GM12878 (cell line): ENCODE measurements around the gene E2F2. TPM values are rescaled to one million over a fixed set of nuclear protein-coding genes. Genes with fewer than 3 reads are reported as not detected.

Source experiments
- ATAC-seq: fragments of 200-7000 bp; cut with Tn5 transposase; 3 replicates; pipeline ENCODE4 v1.9.1; 2020; ENCODE audit warnings: mild to moderate bottlenecking, moderate library complexity
- BruUV-seq: library from RNA; stranded (reverse); fragments of 400-500 nt; replicated peaks from 2 replicates; lab custom pipeline; 2021; lab: Mats Ljungman, UMichigan
- CTCF ChIA-PET: fragments of 300-600 bp; sonication (Branson Sonifier 250); formaldehyde crosslinking; extraction: SDS; loops from one replicate; lab custom pipeline; 2021; ENCODE audit warnings: inconsistent platforms; lab: Yijun Ruan, JAX
- POLR2A ChIA-PET: fragments of 350-600 bp; formaldehyde crosslinking; extraction: SDS; loops from one replicate; lab custom pipeline; 2021; ENCODE audit warnings: inconsistent platforms; lab: Charles Lee
- RAD21 ChIA-PET: fragments of 300-600 bp; sonication (Branson Sonifier 250); formaldehyde crosslinking; loops from one replicate; lab custom pipeline; 2023; ENCODE audit warnings: antibody characterized with exemption; ENCODE audit not compliant: unreplicated experiment; lab: Charles Lee
- SMC1A ChIA-PET: fragments of 300-600 bp; sonication (Branson Sonifier 250); formaldehyde crosslinking; loops from one replicate; lab custom pipeline; 2023; ENCODE audit not compliant: unreplicated experiment, uncharacterized antibody; lab: Charles Lee
- DNase-seq: peaks from one replicate; pipeline ENCODE4 v3.0.0-alpha.2; 2011; ENCODE audit warnings: low read depth, low spot score
- FAIRE-seq: peaks from 3 replicates; lab custom pipeline; 2011; peaks lifted over from hg19 to GRCh38; lab: Jason Lieb, UNC
- H2AFZ ChIP-seq: 2 replicates; pipeline ENCODE4 v1.6.0; 2011; ENCODE audit warnings: low read depth, low read length, control low read depth; ENCODE audit not compliant: control insufficient read depth
- H3K27ac ChIP-seq: 2 replicates; pipeline ENCODE4 v1.5.1; 2011; ENCODE audit warnings: control low read depth; ENCODE audit not compliant: control insufficient read depth, insufficient read depth
- H3K27me3 ChIP-seq, 2 experiments: replicated peaks in 1 of 2; 2 replicates each; pipeline versions ENCODE4 v1.6.0 to v1.6.1; 2011; ENCODE audit warnings: low read length in 1 of 2; ENCODE audit not compliant: control insufficient read depth in 2 of 2, insufficient read depth in 2 of 2
- H3K36me3 ChIP-seq, 2 experiments: 2 replicates each; pipeline ENCODE4 v1.5.1; 2011; ENCODE audit warnings: low read length in 1 of 2; ENCODE audit not compliant: control insufficient read depth in 2 of 2, insufficient read depth in 2 of 2
- H3K4me1 ChIP-seq: 2 replicates; pipeline ENCODE4 v1.6.1; 2011; ENCODE audit warnings: mild to moderate bottlenecking, low read length, moderate library complexity, mixed read lengths; ENCODE audit not compliant: control insufficient read depth, insufficient read depth
- H3K4me2 ChIP-seq: 2 replicates; pipeline ENCODE4 v1.6.0; 2011; ENCODE audit warnings: control low read depth; ENCODE audit not compliant: control insufficient read depth, insufficient read depth
- H3K4me3 ChIP-seq: fragments of 200-600 bp; sonication (generic); 2 replicates; pipeline ENCODE4 v1.5.1; 2016
- H3K79me2 ChIP-seq: 2 replicates; pipeline ENCODE4 v1.6.0; 2011; ENCODE audit warnings: low read length; ENCODE audit not compliant: control insufficient read depth, insufficient read depth
- H3K9ac ChIP-seq: 2 replicates; pipeline ENCODE4 v1.8.0; 2011; ENCODE audit warnings: low read length, control low read depth, mixed read lengths; ENCODE audit not compliant: control insufficient read depth, insufficient read depth
- H3K9me3 ChIP-seq: replicated peaks from 3 replicates; pipeline ENCODE4 v1.5.1; 2011; ENCODE audit warnings: mild to moderate bottlenecking, low read length; ENCODE audit not compliant: control insufficient read depth, insufficient read depth
- H4K20me1 ChIP-seq: 2 replicates; pipeline ENCODE4 v1.6.0; 2011; ENCODE audit not compliant: control insufficient read depth, insufficient read depth
- BACH1 ChIP-seq: fragments of 450-650 bp; IDR thresholded peaks from 2 replicates; pipeline ENCODE4 v1.6.1; 2017; ENCODE audit warnings: mild to moderate bottlenecking, borderline replicate concordance
- BMI1 ChIP-seq: fragments of 450-650 bp; IDR thresholded peaks from 2 replicates; pipeline ENCODE4 v1.6.1; 2016; ENCODE audit warnings: mild to moderate bottlenecking, moderate library complexity, borderline replicate concordance
- BRCA1 ChIP-seq: IDR thresholded peaks from 2 replicates; pipeline ENCODE4 v1.6.1; 2011; ENCODE audit warnings: low read depth, low read length, improper control_type of control experiment
- CBFB ChIP-seq: IDR thresholded peaks from 2 replicates; pipeline ENCODE4 v1.6.1; 2016; ENCODE audit warnings: antibody characterized with exemption, low read depth
- HDAC2 ChIP-seq: fragments of 200-600 bp; sonication (generic); IDR thresholded peaks from 2 replicates; pipeline ENCODE4 v1.6.1; 2017
- HSF1 ChIP-seq: fragments of 150-350 bp; IDR thresholded peaks from 2 replicates; pipeline ENCODE4 v1.6.1; 2014; ENCODE audit warnings: mild to moderate bottlenecking, low read depth, low read length
- IRF4 ChIP-seq: IDR thresholded peaks from 2 replicates; pipeline ENCODE4 v1.6.1; 2011; ENCODE audit warnings: low read depth, low read length
- JUNB ChIP-seq: IDR thresholded peaks from 2 replicates; pipeline ENCODE4 v1.6.1; 2016; ENCODE audit warnings: antibody characterized with exemption, mild to moderate bottlenecking
- MEF2A ChIP-seq: IDR thresholded peaks from 2 replicates; pipeline ENCODE4 v1.6.1; 2011; ENCODE audit warnings: low read depth, mild to moderate bottlenecking, low read length, moderate library complexity; ENCODE audit not compliant: insufficient read depth
- NFYA ChIP-seq: IDR thresholded peaks from 2 replicates; pipeline ENCODE4 v1.6.1; 2011; ENCODE audit warnings: low read depth, mild to moderate bottlenecking, low read length, improper control_type of control experiment, borderline replicate concordance
- NR2C2 ChIP-seq: IDR thresholded peaks from 2 replicates; pipeline ENCODE4 v1.6.1; 2011; ENCODE audit warnings: borderline replicate concordance, low read depth; ENCODE audit not compliant: control insufficient read depth, insufficient read length
- NRF1 ChIP-seq: conservative IDR thresholded peaks from 2 replicates; pipeline ENCODE4 v1.6.1; 2011; ENCODE audit warnings: mild to moderate bottlenecking, low read depth, low read length, improper control_type of control experiment
- PAX5 ChIP-seq: IDR thresholded peaks from 2 replicates; pipeline ENCODE4 v1.6.1; 2011; ENCODE audit warnings: low read depth, low read length, borderline replicate concordance
- PAX8 ChIP-seq: fragments of 450-650 bp; IDR thresholded peaks from 2 replicates; pipeline ENCODE4 v1.6.1; 2017; ENCODE audit warnings: mild to moderate bottlenecking, moderate library complexity
- POLR2A ChIP-seq: IDR thresholded peaks from 2 replicates; pipeline ENCODE4 v1.6.1; 2011; ENCODE audit warnings: low read depth, mild to moderate bottlenecking, low read length
- POLR2AphosphoS5 ChIP-seq: IDR thresholded peaks from 2 replicates; pipeline ENCODE4 v1.6.1; 2011; ENCODE audit warnings: mild to moderate bottlenecking, low read length, inconsistent platforms
- SPI1 ChIP-seq: IDR thresholded peaks from 2 replicates; pipeline ENCODE4 v1.6.1; 2011; ENCODE audit warnings: low read depth, mild to moderate bottlenecking, low read length, moderate library complexity, borderline replicate concordance; ENCODE audit not compliant: insufficient read depth
- ZNF24 ChIP-seq: fragments of 450-650 bp; IDR thresholded peaks from 2 replicates; pipeline ENCODE4 v1.6.1; 2017; ENCODE audit warnings: antibody characterized with exemption, mild to moderate bottlenecking
- ZNF274 ChIP-seq: IDR thresholded peaks from one replicate; pipeline ENCODE4 v1.8.0; 2011; ENCODE audit not compliant: insufficient read length, insufficient read depth
- ZZZ3 ChIP-seq: IDR thresholded peaks from 2 replicates; pipeline ENCODE4 v1.6.1; 2011; ENCODE audit warnings: low read depth; ENCODE audit not compliant: control insufficient read depth, insufficient read length
- WGBS: methylation state at CpG from one replicate; pipeline ENCODE4 v1.1.6; 2016; ENCODE audit warnings: low lambda C conversion rate; ENCODE audit not compliant: insufficient replicate concordance, insufficient coverage; ENCODE audit errors: missing lambda C conversion rate; 5-methylcytosine and 5-hydroxymethylcytosine counted together
- in situ Hi-C: fragments of 300-500 bp; cut with MboI; formaldehyde crosslinking; loops from 9 replicates; pipeline ENCODE4 v1.14.3; 2018; ENCODE audit warnings: mixed read lengths
- intact Hi-C: fragments of 100-400 bp; cut with micrococcal nuclease; formaldehyde crosslinking; loops from one replicate; pipeline ENCODE4 v1.14.2; 2022; ENCODE audit not compliant: unreplicated experiment
- polyA plus RNA-seq, 11 experiments: library from polyadenylated mRNA; depleted of rRNA in 4 of 11; unstranded in 6 of 11; stranded (reverse) in 5 of 11; fragments of >200 nt; fragmentation: Nextera tagmentation in 4 of 11; fragmentation: Illumina TruSeq in 1 of 11; extraction: Ambion mirVana in 4 of 11; extraction: Trizol in 1 of 11; gene quantifications; 1 replicate in 1 of 11; 2 replicates in 10 of 11; pipeline versions ENCODE4 v1.2.1 to v1.2.3, GENCODE V29; 2011 to 2016; ENCODE audit warnings: inconsistent platforms in 2 of 11, missing spikeins in 2 of 11, low read depth in 1 of 11
- total RNA-seq, 4 experiments: library from RNA; depleted of rRNA in 3 of 4; stranded (reverse); fragments of >200 nt in 3 of 4; fragmentation: Illumina TruSeq in 1 of 4; extraction: Trizol in 1 of 4; gene quantifications; 2 replicates each; pipeline versions ENCODE4 v1.2.1 to v1.2.3, GENCODE V29; 2013 to 2021
- TF ChIP-seq, protein P1 (sequence below): IDR thresholded peaks from 2 replicates; pipeline ENCODE4 v1.6.1; 2012; ENCODE audit warnings: low read depth, low read length, improper control_type of control experiment
- TF ChIP-seq, protein P2 (sequence below): IDR thresholded peaks from 2 replicates; pipeline ENCODE4 v1.6.1; 2011; ENCODE audit warnings: low read depth, mild to moderate bottlenecking, low read length, moderate library complexity, borderline replicate concordance; ENCODE audit errors: extremely low read depth

E2F2 gene
- total and polyA plus RNA-seq, 10 of the 15 experiments (the other 5 are each of a cell fraction or from before 2014, with no cell fraction given), result 3.8 to 27.2 (median 14.6) TPM

GRCh38 chr1:23556635-23557470 is 25.8 kb upstream of the E2F2 start:
- in situ Hi-C loops, result no loop called here
- Histone ChIP-seq H3K4me3 (peak overlapping the region; percentile 96), H3K36me3 (no peaks in the 10 kb centered on the region), H4K20me1 (no peaks in the 10 kb centered on the region), H3K9me3 (no peaks in the 10 kb centered on the region), H3K9ac (peak overlapping the region; percentile 30; the same call in 1 of the 2 replicates), H3K4me1 (peaks cover 46% of the 10 kb centered on the region), H3K79me2 (peaks cover 19% of the 10 kb centered on the region), H3K4me2 (peak overlapping the region; percentile 57; the same call in 1 of the 2 replicates), H2AFZ (no peak overlapping the region), H3K27ac (peak overlapping the region; percentile 90), H3K27me3 (no peaks in the 10 kb centered on the region)
- 43% methylated on average over 4 of the region's 4 CpGs for WGBS
- ChIA-PET RAD21 (interaction anchor here (0.9 to 21.6 kb wide), 10 partner anchors 8 to 79 kb away, joined by 3 to 561 read pairs (median 14); no protein-coding TSS in a partner anchor), CTCF (interaction anchor here (1.0 to 24.4 kb wide), 12 partner anchors 12 to 195 kb away, joined by 3 to 959 read pairs (median 9); no protein-coding TSS in a partner anchor), POLR2A (interaction anchor here (0.6 to 9.2 kb wide), 12 partner anchors 8 to 182 kb away, joined by 3 to 206 read pairs (median 18); no protein-coding TSS in a partner anchor), SMC1A (interaction anchor here (0.7 to 17.8 kb wide), 15 partner anchors 11 to 165 kb away, joined by 3 to 584 read pairs (median 19); no protein-coding TSS in a partner anchor)
- ATAC-seq (no peak), FAIRE-seq (no peak), DNase-seq (no peak)
- no TSS peak for BruUV-seq
- intact Hi-C loops, result loop anchor here (5.0 kb wide), 1 partner anchor 35 kb away; no protein-coding TSS in a partner anchor
- TF ChIP-seq PAX8 (no peak), SPI1 (peak; percentile 72), ZNF274 (no peak), JUNB (no peak), NFYA (no peak), HSF1 (no peak), NR2C2 (no peak), BACH1 (0 out of 2 replicates have a peak, but pooled peaks have one; percentile 10), HDAC2 (no peak), ZZZ3 (no peak), BRCA1 (no peak), NRF1 (no peak), POLR2AphosphoS5 (0 out of 2 replicates have a peak, but pooled peaks have one; percentile 47), POLR2A (peak; percentile 69), ZNF24 (no peak), BMI1 (no peak), IRF4 (no peak), CBFB (0 out of 2 replicates have a peak, but pooled peaks have one; percentile 19), PAX5 (no peak; the same call in 1 of the 2 replicates), MEF2A (no peak)
- TF ChIP-seq, protein P1, sequence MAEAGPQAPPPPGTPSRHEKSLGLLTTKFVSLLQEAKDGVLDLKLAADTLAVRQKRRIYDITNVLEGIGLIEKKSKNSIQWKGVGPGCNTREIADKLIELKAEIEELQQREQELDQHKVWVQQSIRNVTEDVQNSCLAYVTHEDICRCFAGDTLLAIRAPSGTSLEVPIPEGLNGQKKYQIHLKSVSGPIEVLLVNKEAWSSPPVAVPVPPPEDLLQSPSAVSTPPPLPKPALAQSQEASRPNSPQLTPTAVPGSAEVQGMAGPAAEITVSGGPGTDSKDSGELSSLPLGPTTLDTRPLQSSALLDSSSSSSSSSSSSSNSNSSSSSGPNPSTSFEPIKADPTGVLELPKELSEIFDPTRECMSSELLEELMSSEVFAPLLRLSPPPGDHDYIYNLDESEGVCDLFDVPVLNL, result no peak
- TF ChIP-seq, protein P2, sequence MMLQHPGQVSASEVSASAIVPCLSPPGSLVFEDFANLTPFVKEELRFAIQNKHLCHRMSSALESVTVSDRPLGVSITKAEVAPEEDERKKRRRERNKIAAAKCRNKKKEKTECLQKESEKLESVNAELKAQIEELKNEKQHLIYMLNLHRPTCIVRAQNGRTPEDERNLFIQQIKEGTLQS, result no peak
